GM12801 (cell line): ENCODE measurements around the gene CCN2.

Source experiments
- TF ChIP-seq, protein P1 (sequence below): IDR thresholded peaks from one replicate; pipeline ENCODE4 v1.5.1; 2011; ENCODE audit warnings: control low read depth; ENCODE audit not compliant: insufficient read length; ENCODE audit errors: extremely low read depth

The CCN2 gene

DNA sequence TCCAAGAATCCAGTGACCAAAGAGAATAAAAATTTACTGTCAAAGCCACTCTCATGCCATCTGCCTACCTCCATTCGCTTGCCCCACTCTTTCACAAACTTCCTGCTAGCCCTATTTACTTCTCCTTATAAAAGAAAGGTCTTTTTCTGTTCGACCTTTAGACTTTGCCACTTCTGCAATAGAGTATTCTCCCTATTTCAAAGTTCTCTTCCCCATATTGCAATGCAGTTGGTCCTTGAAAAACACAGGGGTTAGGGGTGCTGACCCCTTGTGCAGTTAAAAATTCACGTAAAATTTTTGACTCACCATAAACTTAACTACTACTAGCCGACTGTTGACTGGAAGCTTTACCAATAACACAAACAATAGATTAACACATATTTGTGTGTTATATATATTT, 15.0 kb downstream of the CCN2 start:
- TF ChIP-seq, protein P1, sequence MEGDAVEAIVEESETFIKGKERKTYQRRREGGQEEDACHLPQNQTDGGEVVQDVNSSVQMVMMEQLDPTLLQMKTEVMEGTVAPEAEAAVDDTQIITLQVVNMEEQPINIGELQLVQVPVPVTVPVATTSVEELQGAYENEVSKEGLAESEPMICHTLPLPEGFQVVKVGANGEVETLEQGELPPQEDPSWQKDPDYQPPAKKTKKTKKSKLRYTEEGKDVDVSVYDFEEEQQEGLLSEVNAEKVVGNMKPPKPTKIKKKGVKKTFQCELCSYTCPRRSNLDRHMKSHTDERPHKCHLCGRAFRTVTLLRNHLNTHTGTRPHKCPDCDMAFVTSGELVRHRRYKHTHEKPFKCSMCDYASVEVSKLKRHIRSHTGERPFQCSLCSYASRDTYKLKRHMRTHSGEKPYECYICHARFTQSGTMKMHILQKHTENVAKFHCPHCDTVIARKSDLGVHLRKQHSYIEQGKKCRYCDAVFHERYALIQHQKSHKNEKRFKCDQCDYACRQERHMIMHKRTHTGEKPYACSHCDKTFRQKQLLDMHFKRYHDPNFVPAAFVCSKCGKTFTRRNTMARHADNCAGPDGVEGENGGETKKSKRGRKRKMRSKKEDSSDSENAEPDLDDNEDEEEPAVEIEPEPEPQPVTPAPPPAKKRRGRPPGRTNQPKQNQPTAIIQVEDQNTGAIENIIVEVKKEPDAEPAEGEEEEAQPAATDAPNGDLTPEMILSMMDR, result no peak

DNA sequence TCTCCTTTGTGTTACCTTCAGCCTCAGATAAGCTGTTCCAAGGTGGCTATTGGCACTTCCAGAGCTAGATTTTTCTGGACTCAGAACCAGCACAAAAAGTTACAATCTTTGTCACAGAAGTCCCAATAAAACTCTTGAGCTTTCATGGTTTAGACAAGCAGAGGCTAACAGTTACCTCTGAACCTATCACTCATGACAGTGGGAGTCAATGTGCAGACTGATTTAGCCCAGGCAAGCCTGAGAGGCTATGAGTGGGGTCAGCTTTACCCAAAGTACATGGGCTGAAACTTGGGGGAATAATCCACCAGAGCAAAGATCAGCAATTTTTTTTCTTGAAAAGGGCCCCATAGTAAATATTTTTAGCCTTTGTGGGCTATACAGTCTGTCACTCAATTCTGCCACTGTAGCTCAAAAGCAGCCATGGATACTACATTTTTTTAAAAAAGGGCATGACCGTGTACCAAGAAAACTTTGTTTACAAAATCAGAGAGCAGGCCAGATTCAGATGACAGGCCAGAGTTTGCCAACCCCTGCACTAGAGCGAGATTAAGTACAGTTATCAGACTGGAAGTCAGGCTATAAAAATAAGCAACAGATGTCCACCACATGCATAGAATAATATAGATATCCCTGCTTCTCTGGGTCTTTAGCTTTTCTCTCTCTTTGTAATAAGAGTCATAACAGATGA, 20.0 kb downstream of the CCN2 start:
- TF ChIP-seq, protein P1, result no peak

DNA sequence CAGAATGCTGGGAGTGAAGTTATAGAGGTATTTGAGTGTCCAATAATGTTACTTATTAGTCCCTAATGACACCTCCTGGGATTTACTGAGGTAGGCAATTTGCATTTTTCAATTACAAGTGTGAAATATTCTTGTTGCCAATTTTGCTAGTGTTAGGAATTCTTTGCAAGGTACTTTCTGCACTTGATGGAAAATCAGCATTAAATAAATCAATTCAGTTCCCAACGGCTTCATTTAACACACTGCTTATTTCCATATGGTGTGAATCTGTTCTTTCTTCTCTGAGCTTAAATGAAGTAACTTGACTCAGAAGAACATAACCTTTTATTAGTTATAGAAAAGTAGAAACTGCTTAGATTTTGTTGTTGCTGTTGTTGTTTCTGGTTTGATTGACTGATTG, 21.2 kb downstream of the CCN2 start:
- TF ChIP-seq, protein P1, result no peak

DNA sequence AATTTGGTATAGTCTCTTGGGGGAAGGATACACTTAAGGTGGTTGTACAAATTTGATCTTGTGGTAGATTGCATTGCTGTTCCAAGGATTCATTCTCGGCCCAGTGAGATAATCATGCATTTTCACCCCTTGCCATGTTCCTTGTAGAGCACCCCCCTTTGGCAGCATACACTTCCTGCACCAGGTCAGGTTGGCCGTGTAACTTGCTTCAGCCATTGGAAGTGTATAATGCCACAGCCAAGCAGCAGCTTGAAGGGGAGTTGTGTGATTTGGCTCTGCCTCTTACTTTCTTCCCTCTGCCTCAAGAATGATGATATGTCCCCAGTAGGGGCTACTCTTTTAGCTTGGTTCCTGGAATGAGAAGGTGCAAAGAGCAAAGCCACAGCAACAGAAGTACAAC, 21.9 kb downstream of the CCN2 start:
- TF ChIP-seq, protein P1, result no peak

DNA sequence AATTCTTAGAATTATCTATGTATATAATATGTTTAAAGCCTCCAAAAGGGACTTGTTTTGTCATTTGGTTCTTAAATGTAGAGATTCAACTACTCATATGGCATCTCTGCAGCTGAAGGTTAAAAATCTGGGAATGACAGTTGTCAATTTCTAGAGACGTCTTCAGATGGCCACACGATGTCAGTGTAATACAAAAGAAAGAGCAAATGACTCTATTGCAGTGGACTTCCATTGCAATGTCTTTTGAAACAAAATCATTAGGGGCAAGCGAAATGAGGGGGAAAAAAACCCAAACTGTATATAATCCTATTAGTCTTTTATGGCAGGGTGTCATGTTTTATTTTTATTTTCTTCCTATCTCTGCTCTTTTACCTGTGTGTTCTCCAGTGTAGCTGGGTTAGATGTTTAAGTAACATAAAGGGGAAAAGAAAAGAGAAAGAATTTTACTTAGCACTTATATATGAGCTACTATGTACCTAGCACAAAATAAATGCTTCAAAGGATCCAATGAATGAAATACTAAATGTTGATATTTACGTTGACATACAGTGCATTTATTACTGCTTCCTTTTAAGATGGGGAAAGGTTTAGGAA, 26.2 kb downstream of the CCN2 start:
- TF ChIP-seq, protein P1, result no peak

DNA sequence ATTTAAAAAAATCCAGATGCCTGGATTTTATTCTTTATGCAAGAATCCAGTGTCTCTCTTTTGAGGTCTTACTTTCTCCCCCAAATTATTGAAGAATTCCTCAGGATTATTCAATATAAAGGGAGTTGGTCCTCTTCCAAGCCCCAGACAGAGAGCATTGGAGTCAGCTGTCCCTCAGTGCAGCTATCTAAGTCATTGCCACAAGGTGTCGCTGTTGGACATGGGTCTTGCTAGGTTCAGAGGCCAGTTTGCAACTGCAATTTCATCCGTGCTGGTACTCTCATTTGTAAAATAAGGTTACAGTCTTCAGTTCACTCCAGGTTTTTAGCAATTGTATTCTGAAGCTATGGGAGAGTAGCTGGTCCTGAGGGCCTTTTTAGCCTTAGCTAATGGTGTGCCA, 27.8 kb downstream of the CCN2 start:
- TF ChIP-seq, protein P1, result no peak

DNA sequence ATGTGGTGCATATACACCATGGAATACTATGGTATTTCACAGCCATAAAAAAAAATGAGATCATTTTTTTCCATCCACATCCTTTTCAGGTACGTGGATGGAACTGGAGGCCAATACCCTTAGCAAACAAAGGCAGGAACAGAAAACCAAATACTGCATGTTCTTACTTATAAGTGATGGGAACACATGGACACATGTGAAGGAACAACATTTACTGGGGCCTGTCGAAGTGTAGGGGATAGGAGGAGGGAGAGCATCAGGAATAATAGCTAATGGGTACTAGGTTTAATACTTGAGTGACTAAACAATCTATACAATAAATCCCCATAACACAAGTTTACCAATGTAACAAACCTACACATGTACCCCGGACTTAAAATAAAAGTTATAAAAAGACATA, 30.5 kb downstream of the CCN2 start:
- TF ChIP-seq, protein P1, result no peak
